Neural cell (in vitro differentiated cells): ENCODE results near the gene FAF1.

Experiments used
- CTCF ChIP-seq: fragments of 450-650 bp; IDR thresholded peaks from 2 replicates; pipeline ENCODE4 v1.5.1; 2014; ENCODE audit warnings: antibody characterized with exemption, mild to moderate bottlenecking, moderate library complexity; ENCODE audit not compliant: poor library complexity, severe bottlenecking
- MXI1 ChIP-seq: fragments of 450-650 bp; conservative IDR thresholded peaks from 2 replicates; pipeline ENCODE4 v1.6.1; 2014; ENCODE audit warnings: antibody characterized with exemption, mild to moderate bottlenecking; ENCODE audit not compliant: poor library complexity, severe bottlenecking
- POLR2AphosphoS5 ChIP-seq: IDR thresholded peaks from 2 replicates; pipeline ENCODE4 v1.6.1; 2012
- REST ChIP-seq: IDR thresholded peaks from 2 replicates; pipeline ENCODE4 v1.6.1; 2012; ENCODE audit warnings: borderline replicate concordance

DNA sequence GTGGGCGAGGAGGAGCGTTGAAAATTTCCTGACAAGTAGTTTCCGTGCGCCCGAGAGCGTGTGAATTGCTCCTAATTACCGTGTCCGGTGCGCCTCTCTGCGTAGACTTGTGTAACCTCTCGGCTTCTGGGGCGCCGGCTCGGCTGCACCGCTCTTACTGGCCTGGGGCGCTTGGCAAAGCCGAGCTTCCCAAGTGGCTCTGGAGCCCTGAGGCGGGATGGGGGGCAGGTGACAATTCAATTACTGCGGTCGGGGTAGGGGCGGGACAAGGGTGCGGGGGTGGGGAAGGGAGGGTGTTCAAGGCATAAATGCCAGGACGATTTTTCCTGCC is 536.4 kb downstream of the FAF1 start:
- TF ChIP-seq CTCF: no peak
- TF ChIP-seq POLR2AphosphoS5: no peak
- TF ChIP-seq MXI1: no peak
- TF ChIP-seq REST: no peak
